NCI-H1417 (cell line): ENCODE data around the gene DOCK8.

Experiments used
- DNase-seq, 3 experiments: peaks; one replicate each; lab custom pipeline; 2025; lab: John Stamatoyannopoulos, UW

The DOCK8 gene

GRCh38 chr9:459491-460444 is 245.1 kb downstream of the DOCK8 start:
- DNase-seq = no peak

DNA sequence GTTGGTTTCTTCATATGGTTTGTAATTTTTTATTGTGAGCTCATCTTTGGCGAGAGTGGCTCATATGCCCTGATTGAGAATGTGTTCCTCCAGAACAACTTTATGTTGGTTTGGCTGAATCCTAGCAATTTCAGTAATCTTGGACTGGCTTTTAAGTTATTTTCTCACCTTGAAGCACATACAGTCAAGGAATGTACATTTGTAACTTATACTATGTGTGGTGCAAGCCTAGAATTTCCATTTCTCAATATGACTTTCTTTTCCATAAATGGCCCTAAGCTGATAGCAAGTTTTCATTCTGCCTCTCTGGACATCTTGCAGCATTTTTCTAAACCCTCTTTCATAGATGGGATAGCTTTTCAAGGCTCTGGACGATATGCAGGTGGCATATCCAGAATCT is 247.5 kb downstream of the DOCK8 start:
- no peak for DNase-seq

- DNase-seq = no peak
These were observed 247.9 kb downstream of the DOCK8 start for GRCh38 chr9:462606-463005.

GRCh38 chr9:463455-464171 is 248.9 kb downstream of the DOCK8 start:
- no peak for DNase-seq

GRCh38 chr9:466747-467146 is 252.1 kb downstream of the DOCK8 start:
- no peak for DNase-seq

GRCh38 chr9:468766-469426 is 254.2 kb downstream of the DOCK8 start:
- peak in 2 of 3 experiments; percentile 3 to 32 for DNase-seq

DNA sequence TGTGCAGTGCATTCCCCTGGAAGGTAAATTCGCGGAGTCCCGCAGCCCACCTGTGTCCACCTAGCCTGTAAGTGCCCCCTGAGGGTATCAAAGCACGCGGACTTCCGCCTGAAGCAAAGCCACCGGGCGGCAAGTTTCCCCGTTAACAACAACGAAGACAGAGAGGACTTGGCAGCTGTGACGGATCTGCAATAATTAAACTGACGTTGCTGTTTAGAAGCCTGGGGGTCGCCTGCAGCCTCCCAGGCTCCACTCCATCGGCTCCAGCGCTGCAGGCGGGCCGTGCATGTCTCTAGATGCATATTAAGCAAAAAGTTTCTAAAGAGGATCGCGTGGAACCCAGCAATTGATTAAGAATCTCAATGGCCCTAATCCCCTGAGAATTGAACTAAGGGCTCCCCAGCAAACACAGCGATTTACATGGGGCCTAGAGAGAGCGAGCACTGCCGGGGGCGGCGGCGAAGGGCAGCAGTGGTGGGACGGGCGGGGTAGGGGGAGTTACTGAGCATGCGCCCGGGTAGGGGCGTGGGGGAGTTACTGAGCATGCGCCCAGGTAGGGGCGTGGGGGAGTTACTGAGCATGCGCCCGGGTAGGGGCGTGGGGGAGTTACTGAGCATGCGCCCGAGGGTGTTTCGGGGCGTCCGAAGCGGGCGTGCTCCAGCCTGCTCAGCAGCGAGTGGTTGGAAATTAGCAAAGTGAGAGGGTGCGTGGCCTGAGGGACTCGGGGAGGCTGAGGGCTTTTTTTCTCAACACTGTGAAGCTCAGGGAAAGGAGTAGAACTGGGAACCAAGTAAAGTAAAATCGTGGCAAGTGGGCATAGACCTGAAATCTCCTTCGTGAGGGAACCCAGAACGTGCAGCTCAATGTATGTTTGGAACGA is 255.2 kb downstream of the DOCK8 start:
- DNase-seq = peak; percentile 89 to 91 (median 90)

GRCh38 chr9:470552-471194 is 256.0 kb downstream of the DOCK8 start:
- no peak for DNase-seq

GRCh38 chr9:471320-471719 is 256.7 kb downstream of the DOCK8 start:
- no peak for DNase-seq

DNA sequence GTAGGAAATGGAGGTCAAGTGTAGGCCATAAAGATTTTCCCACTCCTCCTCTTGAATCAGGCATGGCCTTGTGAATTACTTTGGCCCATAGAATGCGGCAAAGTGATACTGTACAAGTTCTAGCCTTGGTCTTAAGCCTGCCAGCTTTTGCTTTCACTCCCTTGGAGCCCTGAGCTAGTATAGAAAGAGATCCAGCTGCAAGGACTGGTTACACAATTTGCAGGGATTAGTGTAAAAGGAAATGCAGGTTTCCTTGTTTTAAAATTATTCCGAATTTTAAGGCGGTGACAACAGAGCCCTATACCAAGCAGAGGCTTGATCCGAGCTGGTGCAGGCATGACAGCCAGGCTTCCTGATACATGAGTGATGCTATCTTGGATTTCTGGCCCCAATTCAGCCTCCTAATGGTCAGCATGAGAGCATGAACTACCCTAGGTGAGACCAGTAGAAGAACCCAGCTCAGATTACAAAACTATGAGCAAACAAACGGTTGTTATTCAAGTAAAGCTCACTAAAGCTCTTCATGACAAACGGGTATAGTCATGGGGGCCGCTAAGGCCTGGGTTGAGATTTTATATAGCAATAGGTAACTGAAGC is 257.9 kb downstream of the DOCK8 start:
- no peak for DNase-seq

DNA sequence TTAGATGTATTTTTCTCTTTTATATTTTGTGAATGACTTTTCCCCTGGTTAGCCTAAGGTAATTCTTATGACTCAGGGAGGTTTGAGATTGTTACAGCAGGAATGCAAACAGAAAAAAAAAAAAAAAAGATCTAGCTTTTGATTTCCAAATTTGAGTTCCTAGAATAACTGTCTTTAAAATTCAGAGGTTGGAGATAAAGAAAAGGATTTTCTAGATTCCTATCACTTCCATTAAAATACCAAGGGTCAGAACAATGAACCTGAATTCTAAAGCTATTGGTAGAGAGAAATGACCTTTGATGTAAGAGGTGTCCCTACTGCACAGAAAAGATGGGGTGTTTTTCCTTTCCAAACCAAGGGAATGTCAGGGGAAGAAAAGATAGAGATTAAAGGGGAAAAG is 262.5 kb downstream of the DOCK8 start:
- DNase-seq = no peak

GRCh38 chr9:479304-479970 is 264.8 kb downstream of the DOCK8 start:
- DNase-seq = no peak

DNA sequence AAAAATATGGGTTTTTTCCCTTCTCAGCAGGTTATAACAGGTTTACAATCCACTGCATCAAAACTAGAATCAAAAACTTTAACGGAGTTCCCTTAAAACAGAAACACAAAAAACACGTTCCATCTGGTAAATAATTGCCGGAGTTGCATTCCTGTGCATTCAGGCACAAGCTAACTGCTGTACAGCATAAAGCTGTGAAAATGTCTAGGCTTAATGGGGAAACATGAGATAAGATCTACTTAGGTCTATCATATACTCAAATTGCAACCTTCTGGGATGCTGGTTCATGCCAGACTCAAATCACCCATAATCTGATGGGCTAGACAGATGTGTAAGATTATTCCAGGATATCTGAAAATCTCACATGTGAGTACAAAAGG is 265.3 kb downstream of the DOCK8 start:
- no peak for DNase-seq

DNA sequence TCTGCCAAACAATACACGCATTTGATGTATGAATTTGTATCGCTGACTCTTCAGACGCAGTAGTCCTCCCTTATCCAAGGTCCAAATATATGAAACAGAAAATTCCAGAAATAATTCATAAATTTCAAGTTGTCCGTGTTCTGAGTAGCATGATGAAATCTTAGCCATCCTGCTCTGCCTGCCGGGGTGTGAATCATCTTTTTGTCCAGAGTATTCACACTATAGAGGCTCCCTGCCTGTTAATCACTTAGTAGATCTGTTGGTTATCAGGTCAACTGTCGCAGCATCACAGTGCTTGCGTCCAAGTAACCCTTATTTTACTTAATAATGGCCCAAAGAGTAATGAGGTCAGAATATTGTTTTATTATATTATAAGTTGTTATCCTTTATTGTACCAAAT is 268.1 kb downstream of the DOCK8 start:
- no peak for DNase-seq

DNA sequence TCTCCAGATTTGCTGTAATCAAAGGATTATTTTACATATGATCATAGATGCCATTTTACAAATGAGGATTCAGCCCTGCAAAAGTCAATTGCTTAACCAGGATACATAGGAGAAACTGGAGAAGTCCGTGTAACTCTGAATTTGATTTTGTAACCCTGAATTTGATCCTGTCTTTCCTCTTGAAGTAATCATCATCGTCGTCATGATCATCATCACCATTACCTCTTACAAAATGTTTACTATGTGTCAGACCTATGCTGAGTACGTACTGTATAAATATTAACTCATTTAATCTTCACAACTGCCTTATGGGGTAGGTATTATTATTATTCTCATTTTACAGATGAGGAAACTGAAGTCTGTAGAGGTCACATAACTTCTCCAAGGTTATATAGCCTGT is 271.5 kb downstream of the DOCK8 start:
- no peak for DNase-seq

GRCh38 chr9:487429-487828 is 272.8 kb downstream of the DOCK8 start:
- DNase-seq = no peak

- DNase-seq = no peak
These were observed 273.8 kb downstream of the DOCK8 start for GRCh38 chr9:488448-488847.

DNA sequence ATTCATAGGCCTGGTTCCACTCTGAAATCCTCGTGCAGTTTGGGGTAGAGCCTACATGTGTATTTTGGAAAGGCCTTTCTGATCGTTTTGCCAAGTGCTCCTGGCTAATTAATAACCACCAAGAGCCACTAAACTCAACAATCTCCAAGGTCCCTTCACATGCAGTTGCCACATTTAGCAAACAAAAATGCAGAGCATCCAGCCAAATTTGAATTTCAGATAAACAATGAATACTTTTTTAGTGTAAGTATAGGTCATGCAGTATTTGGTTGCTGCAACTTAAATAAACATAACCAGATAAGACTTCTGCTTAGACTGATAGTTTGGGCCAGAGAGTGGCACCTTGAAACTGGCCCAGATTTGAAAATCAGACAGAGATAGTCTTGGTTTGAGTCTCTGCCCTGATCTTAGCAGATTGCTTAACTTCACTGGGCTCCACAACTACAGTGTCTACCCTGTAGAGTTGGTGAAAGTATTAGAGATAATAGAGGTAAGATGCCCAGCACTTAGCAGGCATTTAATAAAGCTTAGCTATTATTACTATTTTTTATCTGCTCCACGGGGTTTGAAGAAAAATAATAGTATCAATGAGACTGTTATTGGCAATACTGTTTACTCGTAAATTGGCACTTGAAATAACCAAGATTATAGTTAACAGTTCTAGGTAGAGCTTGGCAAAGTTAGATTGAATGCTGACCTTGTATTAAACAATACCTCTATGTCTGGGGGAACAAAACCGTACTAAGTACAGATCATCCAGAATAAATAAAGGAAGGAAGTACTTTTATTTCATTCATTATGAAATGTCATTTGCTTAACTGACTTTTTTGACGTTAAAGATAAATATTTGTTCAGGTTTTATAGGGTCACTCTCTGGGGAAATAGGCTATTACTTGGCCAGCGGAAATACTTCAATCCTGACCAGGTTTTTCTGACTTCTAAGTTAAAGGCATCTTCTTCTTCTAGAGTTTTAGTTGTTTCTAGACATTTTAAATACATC is 274.8 kb downstream of the DOCK8 start:
- no peak for DNase-seq

DNA sequence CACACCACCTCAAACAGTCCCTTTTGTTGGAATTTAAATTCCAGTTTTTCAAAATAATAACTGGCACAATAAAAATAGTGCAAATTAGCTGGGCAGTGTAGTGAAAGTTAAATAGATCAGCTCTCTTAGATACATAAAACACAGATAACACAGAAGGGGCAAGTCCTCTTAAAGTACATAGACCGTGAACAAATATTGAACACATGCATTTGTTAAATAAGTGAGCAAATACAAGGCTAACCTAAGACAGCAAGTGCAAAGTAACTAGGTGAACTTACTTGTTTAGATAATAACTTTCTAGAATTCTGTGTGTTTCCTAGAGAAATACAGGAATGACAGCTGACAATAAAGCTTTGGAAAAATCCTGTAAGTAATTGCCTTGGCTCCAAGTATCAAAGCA is 280.1 kb downstream of the DOCK8 start:
- no peak for DNase-seq
